Measurements from ENCODE around the gene TPSD1. TPM values are rescaled to one million over a fixed set of nuclear protein-coding genes. Genes with fewer than 3 reads are reported as not detected.

TPSD1 gene
- polyA plus RNA-seq, 1 of the 3 experiments (the other 2 are of a cell fraction) = not detected

DNA sequence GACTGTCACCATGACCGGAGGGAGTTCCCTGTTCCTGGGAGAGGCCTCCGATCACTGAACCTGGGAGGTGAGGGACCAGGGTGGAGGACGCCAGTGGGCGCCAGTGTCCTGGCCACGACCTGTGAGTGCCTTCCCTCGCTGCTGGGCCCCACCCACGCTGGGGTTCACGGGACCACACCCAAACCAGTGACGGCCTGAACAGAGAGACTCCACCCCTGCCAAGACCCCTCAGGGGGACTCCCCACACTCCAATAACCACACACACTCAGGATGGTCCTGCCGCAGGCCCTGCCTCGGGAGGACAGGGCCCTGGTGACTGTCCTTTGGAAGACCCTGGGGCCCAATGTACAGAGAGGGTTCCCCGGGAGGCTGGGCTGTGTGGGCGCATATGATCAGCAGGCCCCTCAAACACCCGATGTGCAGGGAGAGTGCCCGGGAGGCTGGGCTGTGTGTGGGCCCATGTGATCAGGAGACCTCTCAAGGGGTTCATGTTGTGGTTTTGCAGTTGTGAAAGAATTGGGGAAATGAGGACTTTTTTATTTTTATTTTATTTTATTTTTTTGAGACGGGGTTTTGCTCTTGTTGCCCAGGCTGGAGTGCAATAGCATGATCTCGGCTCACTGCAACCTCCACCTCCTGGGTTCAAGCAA is 26.6 kb downstream of the TPSD1 start:
- H3K9ac ChIP-seq = no peak overlapping the region
- no peak overlapping the region for H3K4me2 ChIP-seq
- H3K27me3 ChIP-seq (ENCODE audit: insufficient read depth) = peaks cover 89% of the 10 kb centered on the region
- H2AFZ ChIP-seq (ENCODE audit: low read depth) = no peak overlapping the region
- H3K27ac ChIP-seq (ENCODE audit: low read depth in 2 of 2, low read length in 1 of 2) = no peak overlapping the region
- no peak overlapping the region for H3K4me3 ChIP-seq (ENCODE audit: low read depth in 2 of 2, low read length in 1 of 2)
- no peaks in the 10 kb centered on the region for H3F3A ChIP-seq (replicated peaks; ENCODE audit: insufficient read depth)
- ChIA-PET CTCF (no interaction called here), POLR2A (no interaction called here)
- no peaks in the 10 kb centered on the region for H3K36me3 ChIP-seq (replicated peaks in 1 of 2; ENCODE audit: control insufficient read depth in 1 of 2, insufficient read depth in 2 of 2, low read length in 1 of 2)
- 31% methylated on average over 11 of the region's 17 CpGs for whole genome bisulfite sequencing (ENCODE audit: low lambda C conversion rate)
- TF ChIP-seq, protein P1, sequence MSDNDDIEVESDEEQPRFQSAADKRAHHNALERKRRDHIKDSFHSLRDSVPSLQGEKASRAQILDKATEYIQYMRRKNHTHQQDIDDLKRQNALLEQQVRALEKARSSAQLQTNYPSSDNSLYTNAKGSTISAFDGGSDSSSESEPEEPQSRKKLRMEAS (IDR thresholded peaks at IDR 0.05; ENCODE audit: low read depth) = no peak
- TF ChIP-seq SMC3 (IDR thresholded peaks at IDR 0.05; ENCODE audit: low read depth, low read length) (no peak), RAD21 (IDR thresholded peaks at IDR 0.05; ENCODE audit: low read length) (no peak), TAF1 (IDR thresholded peaks at IDR 0.05; ENCODE audit: borderline replicate concordance, low read depth, low read length) (no peak), RCOR1 (IDR thresholded peaks at IDR 0.05; ENCODE audit: low read length) (no peak), GABPA (IDR thresholded peaks at IDR 0.05; ENCODE audit: low read depth) (no peak), MEF2A (IDR thresholded peaks at IDR 0.05; ENCODE audit: borderline replicate concordance, low read depth) (no peak), CHD2 (IDR thresholded peaks at IDR 0.05; ENCODE audit: low read length, partially characterized antibody) (no peak), GATA2 (CRISPR knock-in tag; IDR thresholded peaks at IDR 0.05) (no peak), JUND (IDR thresholded peaks at IDR 0.05) (no peak), SIN3A (IDR thresholded peaks at IDR 0.05; ENCODE audit: borderline replicate concordance, low read depth, low read length) (no peak)
- TF ChIP-seq, protein P2, sequence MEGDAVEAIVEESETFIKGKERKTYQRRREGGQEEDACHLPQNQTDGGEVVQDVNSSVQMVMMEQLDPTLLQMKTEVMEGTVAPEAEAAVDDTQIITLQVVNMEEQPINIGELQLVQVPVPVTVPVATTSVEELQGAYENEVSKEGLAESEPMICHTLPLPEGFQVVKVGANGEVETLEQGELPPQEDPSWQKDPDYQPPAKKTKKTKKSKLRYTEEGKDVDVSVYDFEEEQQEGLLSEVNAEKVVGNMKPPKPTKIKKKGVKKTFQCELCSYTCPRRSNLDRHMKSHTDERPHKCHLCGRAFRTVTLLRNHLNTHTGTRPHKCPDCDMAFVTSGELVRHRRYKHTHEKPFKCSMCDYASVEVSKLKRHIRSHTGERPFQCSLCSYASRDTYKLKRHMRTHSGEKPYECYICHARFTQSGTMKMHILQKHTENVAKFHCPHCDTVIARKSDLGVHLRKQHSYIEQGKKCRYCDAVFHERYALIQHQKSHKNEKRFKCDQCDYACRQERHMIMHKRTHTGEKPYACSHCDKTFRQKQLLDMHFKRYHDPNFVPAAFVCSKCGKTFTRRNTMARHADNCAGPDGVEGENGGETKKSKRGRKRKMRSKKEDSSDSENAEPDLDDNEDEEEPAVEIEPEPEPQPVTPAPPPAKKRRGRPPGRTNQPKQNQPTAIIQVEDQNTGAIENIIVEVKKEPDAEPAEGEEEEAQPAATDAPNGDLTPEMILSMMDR (IDR thresholded peaks at IDR 0.05) = no peak
- TF ChIP-seq, protein P3, sequence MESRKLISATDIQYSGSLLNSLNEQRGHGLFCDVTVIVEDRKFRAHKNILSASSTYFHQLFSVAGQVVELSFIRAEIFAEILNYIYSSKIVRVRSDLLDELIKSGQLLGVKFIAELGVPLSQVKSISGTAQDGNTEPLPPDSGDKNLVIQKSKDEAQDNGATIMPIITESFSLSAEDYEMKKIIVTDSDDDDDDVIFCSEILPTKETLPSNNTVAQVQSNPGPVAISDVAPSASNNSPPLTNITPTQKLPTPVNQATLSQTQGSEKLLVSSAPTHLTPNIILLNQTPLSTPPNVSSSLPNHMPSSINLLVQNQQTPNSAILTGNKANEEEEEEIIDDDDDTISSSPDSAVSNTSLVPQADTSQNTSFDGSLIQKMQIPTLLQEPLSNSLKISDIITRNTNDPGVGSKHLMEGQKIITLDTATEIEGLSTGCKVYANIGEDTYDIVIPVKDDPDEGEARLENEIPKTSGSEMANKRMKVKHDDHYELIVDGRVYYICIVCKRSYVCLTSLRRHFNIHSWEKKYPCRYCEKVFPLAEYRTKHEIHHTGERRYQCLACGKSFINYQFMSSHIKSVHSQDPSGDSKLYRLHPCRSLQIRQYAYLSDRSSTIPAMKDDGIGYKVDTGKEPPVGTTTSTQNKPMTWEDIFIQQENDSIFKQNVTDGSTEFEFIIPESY (IDR thresholded peaks at IDR 0.05; ENCODE audit: borderline replicate concordance, low read depth) = no peak
- TF ChIP-seq, protein P4, sequence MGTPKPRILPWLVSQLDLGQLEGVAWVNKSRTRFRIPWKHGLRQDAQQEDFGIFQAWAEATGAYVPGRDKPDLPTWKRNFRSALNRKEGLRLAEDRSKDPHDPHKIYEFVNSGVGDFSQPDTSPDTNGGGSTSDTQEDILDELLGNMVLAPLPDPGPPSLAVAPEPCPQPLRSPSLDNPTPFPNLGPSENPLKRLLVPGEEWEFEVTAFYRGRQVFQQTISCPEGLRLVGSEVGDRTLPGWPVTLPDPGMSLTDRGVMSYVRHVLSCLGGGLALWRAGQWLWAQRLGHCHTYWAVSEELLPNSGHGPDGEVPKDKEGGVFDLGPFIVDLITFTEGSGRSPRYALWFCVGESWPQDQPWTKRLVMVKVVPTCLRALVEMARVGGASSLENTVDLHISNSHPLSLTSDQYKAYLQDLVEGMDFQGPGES (IDR thresholded peaks at IDR 0.05; ENCODE audit: low read depth, low read length) = no peak
- H3K4me1 ChIP-seq (ENCODE audit: control insufficient read depth in 1 of 2, insufficient read depth in 2 of 2, low read depth in 1 of 2, low read length in 1 of 2) = no peaks in the 10 kb centered on the region; a peak in 1 of 4 replicates
- no peaks in the 10 kb centered on the region for H3K9me3 ChIP-seq
- DNase-seq = no peak
- H3K79me2 ChIP-seq (ENCODE audit: insufficient read depth) = no peaks in the 10 kb centered on the region
- H3K9me2 ChIP-seq = no peaks in the 10 kb centered on the region
- no peaks in the 10 kb centered on the region for H4K20me1 ChIP-seq (ENCODE audit: insufficient read depth)
